WTC11 (cell line): ENCODE results near the gene SEMA4G.

Experiments
- IRF2 ChIP-seq: sonication (generic); formaldehyde crosslinking; IDR thresholded peaks from 2 replicates; pipeline ENCODE4 v1.8.0; 2022; ENCODE audit warnings: low read depth, missing genetic modification reagents, borderline replicate concordance
- MAX ChIP-seq: sonication (generic); formaldehyde crosslinking; IDR thresholded peaks from 2 replicates; pipeline ENCODE4 v1.8.0; 2022; ENCODE audit warnings: mild to moderate bottlenecking, missing genetic modification reagents
- RELA ChIP-seq: sonication (generic); formaldehyde crosslinking; IDR thresholded peaks from 2 replicates; pipeline ENCODE4 v1.8.1; 2022; ENCODE audit warnings: missing genetic modification reagents, mild to moderate bottlenecking, borderline replicate concordance
- USF1 ChIP-seq: sonication (generic); formaldehyde crosslinking; IDR thresholded peaks from 2 replicates; pipeline ENCODE4 v1.8.0; 2022; ENCODE audit warnings: mild to moderate bottlenecking, missing genetic modification reagents
- USF2 ChIP-seq: sonication (generic); formaldehyde crosslinking; IDR thresholded peaks from 2 replicates; pipeline ENCODE4 v1.8.1; 2023; ENCODE audit warnings: mild to moderate bottlenecking, missing genetic modification reagents, moderate library complexity
- TF ChIP-seq, protein P1 (sequence below): fragments of 200-600 bp; IDR thresholded peaks from 2 replicates; pipeline ENCODE4 v1.8.0; 2022; ENCODE audit warnings: antibody characterized with exemption

GRCh38 chr10:101002456-101002855, 33.2 kb downstream of the SEMA4G start:
- no peak for TF ChIP-seq IRF2 (CRISPR knock-in tag)
- TF ChIP-seq RELA (CRISPR knock-in tag), result no peak
- TF ChIP-seq, protein P1, sequence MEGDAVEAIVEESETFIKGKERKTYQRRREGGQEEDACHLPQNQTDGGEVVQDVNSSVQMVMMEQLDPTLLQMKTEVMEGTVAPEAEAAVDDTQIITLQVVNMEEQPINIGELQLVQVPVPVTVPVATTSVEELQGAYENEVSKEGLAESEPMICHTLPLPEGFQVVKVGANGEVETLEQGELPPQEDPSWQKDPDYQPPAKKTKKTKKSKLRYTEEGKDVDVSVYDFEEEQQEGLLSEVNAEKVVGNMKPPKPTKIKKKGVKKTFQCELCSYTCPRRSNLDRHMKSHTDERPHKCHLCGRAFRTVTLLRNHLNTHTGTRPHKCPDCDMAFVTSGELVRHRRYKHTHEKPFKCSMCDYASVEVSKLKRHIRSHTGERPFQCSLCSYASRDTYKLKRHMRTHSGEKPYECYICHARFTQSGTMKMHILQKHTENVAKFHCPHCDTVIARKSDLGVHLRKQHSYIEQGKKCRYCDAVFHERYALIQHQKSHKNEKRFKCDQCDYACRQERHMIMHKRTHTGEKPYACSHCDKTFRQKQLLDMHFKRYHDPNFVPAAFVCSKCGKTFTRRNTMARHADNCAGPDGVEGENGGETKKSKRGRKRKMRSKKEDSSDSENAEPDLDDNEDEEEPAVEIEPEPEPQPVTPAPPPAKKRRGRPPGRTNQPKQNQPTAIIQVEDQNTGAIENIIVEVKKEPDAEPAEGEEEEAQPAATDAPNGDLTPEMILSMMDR, result no peak
- no peak for TF ChIP-seq USF1 (CRISPR knock-in tag)
- no peak for TF ChIP-seq USF2 (CRISPR knock-in tag)
- TF ChIP-seq MAX, result no peak
